Measurements from ENCODE around the gene PERCC1.

PERCC1 gene
- 0.10 to 1.1 (median 0.48) reads per million in 4 experiments for total RNA-seq

- DNase-seq: no peak
These were observed at the start of gene PERCC1 for GRCh38 chr16:1430759-1431496. PERCC1 (plus strand) TSS chr16:1431078; CDS start chr16:1432594, 1,516 bp downstream.

DNA sequence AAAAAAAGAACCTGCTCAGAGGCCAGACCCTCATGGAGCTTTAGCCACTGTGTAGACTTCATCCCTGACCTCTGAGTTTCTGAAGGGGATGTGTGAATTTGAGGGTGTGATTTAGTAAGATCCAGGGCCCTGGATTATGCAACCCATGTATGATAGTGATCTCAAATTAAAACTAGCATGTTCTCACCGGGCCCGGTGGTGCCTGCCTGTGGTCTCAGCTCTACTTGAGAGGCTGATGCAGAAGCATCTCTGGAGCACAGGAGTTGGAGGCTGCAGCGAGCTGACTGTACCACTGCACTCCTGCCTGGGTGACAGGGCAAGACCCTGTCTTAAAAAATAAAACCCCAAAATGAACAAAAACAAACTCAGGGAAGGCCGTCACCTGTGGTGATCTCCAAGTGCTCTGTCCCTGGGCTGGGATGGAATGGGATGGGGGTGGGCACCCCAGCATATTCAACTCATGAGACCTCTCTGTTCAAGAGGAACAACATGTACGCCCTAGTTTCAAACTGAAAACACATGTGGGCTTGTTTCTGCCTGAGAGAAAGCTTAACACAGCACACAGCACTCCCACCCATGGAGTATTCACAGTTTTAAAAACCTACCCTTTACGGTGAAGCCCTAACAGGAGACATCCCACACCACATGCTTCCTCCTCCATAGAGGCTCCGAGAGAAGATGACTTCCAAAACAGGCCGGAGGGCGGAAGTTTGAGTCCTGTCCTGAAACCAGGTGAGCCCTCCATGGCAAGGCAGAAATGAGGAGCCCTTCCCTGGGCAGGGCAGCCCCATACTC, 49.1 kb upstream of the PERCC1 start:
- DNase-seq: no peak

- DNase-seq: no peak
These were observed 47.3 kb upstream of the PERCC1 start for GRCh38 chr16:1383556-1383955.

DNA sequence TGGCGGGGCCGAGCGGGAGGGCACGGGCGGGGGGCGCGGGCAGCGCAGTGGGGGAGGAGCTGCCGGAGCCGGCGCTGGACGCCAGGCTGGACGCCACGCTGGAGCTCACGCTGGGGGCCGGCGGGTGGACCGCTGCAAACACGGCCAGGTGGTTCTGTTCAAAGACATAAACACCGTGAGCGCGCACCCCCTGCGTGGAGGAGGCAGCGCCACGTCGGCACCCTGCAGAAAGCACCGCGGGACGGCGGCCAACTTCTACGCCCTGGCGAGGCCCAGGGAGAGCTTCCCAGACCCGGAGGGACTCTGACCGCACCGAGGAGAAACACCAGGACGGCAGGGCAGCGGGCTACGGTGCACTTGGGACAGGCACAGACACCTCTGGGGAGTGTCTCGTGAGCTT, 45.6 kb upstream of the PERCC1 start:
- no peak for DNase-seq

DNA sequence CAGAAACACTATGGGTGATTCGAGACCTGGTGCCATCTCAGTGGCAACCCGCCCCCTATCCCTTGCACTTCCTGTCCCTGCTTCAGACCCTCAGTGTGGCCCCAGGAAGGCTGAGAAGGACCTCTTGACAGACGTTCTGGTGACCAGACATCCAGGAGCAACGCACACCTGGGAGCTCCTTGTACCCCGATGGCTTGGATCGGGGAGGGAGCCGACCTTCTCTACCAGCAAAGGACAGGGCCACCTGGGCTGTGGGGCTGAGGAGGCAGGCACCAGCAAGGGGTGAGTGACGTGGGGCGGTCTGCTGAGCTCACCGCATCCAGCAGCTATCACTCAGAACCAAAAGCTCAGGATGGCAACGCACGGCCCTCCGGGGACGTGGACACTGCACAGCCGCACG, 43.5 kb upstream of the PERCC1 start:
- no peak for DNase-seq

DNA sequence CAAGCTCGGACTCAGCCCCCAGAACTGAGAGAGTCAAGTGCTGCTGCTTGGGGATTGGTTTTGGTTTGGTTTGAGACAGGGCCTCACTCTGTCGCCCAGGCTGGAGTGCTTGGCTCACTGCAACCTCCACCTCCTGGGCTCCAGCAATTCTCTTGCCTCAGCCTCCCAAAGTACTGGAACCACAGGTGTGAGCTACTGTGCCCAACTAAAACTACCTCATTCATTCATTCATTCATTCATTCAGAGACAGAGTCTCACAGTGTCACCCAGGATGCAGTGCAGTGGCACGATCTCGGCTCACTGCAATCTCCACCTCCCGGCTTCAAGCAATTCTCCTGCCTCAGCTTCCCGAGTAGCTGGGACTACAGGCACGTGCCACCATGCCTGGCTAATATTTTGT, 41.1 kb upstream of the PERCC1 start:
- DNase-seq: no peak

GRCh38 chr16:1390239-1390779, 40.6 kb upstream of the PERCC1 start:
- no peak for DNase-seq

DNA sequence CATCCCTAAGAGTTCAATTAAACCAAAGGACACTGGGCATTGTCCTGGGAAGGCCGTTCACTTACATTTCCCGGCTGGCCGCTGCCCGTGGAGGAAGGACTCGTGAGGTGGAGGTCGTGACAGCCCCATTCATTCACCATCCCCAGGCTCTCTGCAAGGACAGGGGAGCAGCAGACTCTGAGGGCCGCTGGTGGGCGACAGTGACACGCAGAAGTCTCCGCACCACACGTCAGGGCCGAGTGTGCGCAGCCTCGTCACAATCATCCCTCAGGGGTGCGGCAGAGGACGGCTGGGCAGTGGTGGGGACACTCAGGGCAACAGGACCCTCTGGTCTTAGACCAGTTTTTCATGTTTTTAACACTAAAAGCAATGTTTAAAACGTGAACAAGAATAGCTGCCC, 38.1 kb upstream of the PERCC1 start:
- no peak for DNase-seq

DNA sequence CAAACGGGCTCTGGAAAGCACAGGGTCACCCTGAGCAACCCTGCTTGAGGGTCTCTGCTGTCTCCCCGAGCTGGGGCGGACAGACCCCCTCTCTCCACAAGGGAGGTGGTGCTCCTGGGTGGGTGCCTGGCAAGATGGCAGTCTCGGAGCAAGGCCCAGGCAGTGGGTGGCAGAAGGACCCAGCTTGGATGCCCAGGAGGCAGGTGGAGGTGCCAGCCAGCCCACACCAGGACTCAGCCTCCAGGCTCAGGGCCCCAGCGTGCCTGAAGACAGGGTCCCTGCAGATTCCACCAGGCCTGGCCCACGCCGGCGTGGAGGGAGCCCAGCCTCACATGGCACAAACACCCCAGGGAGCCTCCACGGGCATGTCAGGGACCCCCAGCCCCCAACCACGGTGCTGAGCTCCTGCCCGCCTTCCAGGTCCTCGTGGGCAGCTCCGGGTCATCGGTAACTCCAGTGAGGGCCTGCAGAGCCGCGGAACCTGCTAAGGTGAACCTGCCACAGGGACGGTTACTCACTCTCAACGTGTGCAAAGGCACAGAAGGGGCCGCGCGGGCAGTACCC, 37.2 kb upstream of the PERCC1 start:
- DNase-seq: no peak

- DNase-seq: no peak
These were observed 36.4 kb upstream of the PERCC1 start for GRCh38 chr16:1394367-1394951.

- no peak for DNase-seq
These were observed 35.3 kb upstream of the PERCC1 start for GRCh38 chr16:1395444-1396031.

- DNase-seq: no peak
These were observed 33.1 kb upstream of the PERCC1 start for GRCh38 chr16:1397779-1398178.

- no peak for DNase-seq
These were observed 32.5 kb upstream of the PERCC1 start for GRCh38 chr16:1398351-1398750.

GRCh38 chr16:1398826-1399581, 31.9 kb upstream of the PERCC1 start:
- no peak for DNase-seq

DNA sequence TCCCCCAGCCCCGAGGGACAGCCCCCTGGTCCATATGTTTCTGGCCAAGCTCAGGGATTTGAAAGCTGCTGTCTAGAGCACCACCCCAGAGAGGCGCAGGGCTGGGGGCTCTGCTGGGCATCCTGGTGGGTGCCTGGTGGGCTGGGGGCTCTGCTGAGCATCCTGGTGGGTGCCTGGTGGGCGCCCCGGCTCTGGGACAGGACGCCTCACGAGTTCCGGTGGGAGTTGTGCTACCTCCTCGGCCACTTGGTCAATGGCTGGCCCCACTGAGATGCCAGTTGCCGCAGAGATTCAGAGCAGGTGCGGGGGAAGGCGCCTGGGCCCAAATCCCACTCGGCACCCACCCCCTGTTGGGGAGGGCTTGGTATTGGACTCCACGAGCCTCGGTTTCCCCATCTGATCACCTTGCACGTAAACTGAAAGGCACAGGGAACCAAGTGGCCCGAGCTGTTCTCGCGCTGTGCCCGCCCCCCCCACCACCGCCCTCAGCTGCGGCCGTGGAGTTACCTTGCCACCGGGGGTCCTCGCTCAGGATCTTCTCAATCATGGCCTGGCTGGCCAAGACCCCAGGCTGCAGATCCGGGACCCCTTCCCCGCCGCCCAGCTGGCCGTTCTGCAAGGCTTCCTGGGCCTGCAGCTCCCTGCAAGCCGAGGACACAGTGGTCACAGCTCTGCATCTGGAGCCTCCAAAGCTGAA, 29.7 kb upstream of the PERCC1 start:
- no peak for DNase-seq

- DNase-seq: no peak
These were observed 29.1 kb upstream of the PERCC1 start for GRCh38 chr16:1401758-1402154.

- no peak for DNase-seq
These were observed 27.8 kb upstream of the PERCC1 start for GRCh38 chr16:1403036-1403435.

- no peak for DNase-seq
These were observed 27.1 kb upstream of the PERCC1 start for GRCh38 chr16:1403733-1404132.

GRCh38 chr16:1407753-1408152, 23.1 kb upstream of the PERCC1 start:
- no peak for DNase-seq

DNA sequence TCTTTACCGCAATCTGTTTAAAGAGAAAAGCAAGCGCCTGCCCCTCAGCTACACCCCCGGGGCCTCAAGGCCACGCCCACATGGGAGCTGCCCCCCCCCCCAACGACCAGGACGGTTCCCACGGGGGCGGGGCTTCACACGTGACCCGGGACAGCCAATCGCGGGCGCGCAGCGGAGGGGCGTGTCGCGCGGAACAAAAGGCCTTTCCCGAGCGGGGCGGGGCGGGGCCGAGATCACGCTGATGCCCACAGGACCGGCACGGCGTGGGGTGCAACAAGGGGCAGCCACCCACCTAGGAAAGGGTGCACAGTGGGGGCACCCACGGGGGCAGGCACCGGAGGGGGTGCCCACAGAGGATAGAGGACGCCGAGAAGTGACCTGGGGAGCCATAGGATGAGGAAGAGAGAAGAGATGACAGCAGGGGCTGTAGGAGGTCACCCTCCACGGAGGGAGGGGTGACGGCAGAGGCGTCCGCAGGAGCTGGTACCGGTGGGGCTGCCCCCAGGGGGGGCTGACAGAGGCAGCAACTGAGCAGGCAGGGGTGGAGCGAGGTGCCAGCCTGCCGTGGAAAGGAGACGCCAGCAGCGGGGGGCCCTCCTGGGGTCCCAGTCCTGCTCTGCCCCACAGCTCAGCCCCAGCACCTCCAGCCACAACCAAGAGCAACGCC, 22.6 kb upstream of the PERCC1 start:
- DNase-seq: peak; percentile 99

DNA sequence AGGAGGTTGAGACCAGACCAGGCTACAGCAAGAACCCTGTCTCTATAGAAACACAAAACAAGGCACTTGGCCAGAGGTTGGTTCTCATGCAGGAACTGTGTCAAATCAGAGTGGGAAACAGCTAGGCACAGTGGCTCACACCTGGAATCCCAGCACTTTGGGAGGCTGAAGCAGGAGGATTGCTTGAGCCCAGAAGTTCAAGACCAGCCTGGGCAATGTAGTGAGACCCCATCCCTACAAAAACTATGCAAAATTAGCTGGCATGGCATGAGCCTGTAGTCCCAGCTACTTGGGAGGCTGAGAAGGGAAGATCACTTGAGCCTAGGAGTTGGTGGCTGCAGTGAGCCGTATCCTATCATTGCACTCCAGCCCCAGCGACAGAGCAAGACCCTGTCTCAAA, 18.0 kb upstream of the PERCC1 start:
- no peak for DNase-seq

Data from effector CD8-positive, alpha-beta T cell (primary cell).